T-helper 2 cell (primary cell): ENCODE results near the gene AADACL4.
"Not testable (repeated sequence)": the region's sequence is repeated elsewhere in the genome, so short reads cannot be mapped to it uniquely, and the experiment has no call there.

Experiments used
- DNase-seq, 5 experiments: peaks; one replicate each; pipeline versions ENCODE4 v3.0.0 to v3.0.0-alpha.2; 2012 to 2022

The AADACL4 gene

DNA sequence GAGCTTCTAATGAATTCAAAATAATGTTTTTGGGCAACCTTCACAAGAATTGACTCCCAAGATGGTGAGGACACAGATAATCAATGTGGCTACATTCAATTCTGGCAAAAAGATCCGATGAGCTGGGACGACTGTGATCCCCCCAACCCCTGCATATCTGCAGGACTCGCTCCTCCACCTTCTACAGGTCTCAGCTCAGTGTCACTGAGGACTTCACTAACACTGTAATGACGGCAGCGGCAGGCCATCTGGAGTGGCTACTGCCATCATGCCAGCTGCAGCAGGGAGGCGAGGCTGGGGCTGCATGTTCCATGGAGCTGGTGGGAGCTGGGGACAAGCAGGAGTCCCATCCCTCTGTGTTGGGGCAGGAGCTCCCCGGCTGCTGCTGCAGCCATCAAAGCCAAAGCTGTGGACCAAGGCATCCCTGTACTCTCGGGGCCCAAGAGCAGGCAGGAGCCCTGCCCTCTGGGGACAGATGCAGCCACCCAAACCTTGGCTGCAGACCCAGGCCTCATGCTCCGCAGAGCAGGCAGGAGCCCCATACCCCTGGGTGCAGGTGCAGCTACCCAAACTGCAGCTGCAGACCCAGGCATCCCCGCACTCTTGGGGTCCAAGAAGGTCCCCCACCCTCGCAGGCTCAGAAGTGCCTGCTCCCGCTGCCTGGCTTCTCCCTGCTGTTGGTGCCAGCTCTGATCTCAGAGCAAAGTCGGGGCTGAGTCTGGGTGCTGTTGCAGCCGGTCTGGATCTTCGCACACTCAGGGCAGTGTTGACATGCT, 13.7 kb upstream of the AADACL4 start:
- no peak for DNase-seq

DNA sequence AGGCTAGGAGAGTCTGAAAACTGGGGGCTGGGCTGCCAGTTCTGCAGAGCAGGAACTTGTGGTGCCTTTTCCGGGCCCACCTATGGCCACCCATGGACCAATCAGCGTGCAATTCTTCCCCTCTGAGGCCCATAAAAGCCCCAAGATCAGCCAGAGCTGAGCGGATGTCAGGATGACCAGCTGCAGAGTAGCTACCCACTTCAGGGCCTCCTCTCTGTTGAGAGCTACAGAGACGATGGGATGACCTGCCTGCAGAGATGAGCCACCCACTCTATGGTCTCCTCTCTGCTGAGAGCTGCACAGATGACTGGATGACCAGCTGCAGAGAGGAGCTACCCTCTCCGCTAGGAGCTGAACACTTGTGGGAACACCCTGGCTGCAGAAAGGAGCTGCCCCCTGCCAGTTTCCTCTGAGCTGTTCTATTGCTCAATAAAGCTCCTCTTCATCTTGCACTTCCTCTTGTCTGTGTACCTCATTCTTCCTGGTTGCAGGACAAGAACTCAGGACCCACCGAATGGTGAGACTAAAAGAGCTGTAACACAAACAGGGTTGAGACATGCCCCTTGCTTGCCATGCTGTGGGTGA, 12.8 kb upstream of the AADACL4 start:
- no peak for DNase-seq

DNA sequence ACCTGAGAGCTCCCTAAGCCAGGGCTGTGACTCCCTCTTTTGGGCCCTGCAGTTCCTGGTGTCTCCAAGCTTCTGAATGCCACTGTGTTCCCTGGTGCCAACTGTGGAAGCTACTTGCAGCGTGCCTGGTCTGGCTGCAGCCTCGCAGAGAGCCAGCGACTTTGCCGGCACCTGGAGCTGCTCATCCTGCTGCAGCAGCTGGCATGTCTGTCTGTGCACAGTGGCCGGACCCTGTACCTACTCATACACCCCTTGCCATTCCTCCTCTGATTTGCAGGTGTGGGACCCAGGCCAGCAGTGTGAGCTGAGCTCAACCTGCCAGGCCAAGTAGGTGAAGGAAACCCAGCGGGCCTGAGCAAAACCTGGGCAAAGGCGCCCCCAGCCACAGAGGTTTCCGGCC, 12.3 kb upstream of the AADACL4 start:
- no peak for DNase-seq

DNA sequence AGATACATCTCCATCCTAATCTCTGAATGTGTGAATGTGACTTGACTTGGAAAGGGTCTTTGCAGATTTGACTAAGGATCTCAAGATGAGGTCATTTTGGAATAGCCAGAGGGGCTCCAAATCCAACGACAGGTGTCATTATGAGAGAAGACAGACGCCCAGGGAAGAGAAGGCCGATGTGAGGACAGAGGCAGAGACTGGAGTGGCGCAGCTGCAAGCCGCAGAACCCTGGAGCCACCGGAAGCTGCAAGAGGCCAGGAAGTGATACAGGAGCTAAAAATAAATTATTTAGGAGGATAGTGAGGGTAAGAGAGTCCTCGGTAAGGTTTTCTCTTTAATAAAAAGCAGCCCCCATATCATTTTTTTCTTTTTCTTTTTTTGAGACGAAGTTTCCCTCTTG, 9.7 kb upstream of the AADACL4 start:
- DNase-seq: no peak

- no peak for DNase-seq
These were observed 9.1 kb upstream of the AADACL4 start for GRCh38 chr1:12634696-12635202.

GRCh38 chr1:12636098-12636950, 7.6 kb upstream of the AADACL4 start:
- DNase-seq: no peak

DNA sequence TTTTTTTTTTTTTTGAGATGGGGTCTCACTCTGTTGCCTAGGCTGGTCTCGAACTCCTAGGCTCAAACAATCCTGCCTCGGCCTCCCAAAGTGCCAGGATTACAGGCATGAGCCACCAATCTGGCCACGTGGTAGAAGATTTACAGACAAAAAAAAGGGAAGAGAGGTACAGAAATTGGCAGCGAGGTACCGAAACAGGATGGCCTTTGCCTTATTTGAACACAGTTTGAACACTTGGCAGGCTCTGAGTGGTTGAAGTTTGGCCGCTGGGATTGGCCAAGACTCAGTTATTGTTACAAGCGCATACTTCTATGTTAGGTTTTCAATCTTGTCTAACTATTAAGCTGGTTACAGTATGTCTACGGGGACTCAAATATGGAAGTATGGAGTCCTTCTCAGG, 6.2 kb upstream of the AADACL4 start:
- DNase-seq: no peak

GRCh38 chr1:12640237-12640957, 3.5 kb upstream of the AADACL4 start:
- no peak for DNase-seq

DNA sequence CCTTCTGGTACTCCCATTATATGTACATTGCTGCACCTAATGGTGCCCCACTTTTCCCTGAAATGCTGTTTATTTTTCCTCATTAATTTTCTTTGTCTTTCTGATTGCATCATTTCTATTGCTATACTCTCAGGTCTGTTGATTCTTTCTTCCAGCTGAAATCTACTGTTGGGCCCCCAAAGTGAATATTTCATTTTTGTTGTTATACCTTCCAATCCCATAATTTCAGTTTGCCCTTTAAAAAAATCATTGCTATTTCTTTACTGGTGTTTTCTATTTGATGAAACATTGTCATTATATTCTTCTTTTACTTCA, 3.0 kb upstream of the AADACL4 start:
- no peak for DNase-seq

DNA sequence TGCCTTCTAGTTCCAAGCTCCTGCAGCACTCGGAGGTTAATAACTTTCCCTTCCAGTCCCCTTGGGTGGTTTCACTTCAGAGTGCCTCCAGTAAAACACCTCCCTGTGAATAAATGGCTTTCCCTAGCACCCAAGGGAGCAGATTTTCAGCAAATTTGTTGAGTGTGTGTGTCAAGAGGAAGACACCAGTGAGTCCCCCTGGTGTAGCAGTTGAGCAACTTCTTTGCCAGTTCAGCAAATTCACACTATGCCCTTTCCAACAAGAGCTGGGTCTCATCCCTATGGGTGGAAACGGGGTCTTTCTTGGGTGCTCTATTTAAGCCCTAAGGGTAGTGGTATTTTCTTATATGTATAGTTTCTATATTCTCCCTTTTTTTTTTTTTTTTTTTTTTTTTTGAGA, 806 bp upstream of the AADACL4 start:
- DNase-seq: no peak

- DNase-seq: no peak
These were observed 352 bp downstream of the AADACL4 start for GRCh38 chr1:12644237-12644636.

DNA sequence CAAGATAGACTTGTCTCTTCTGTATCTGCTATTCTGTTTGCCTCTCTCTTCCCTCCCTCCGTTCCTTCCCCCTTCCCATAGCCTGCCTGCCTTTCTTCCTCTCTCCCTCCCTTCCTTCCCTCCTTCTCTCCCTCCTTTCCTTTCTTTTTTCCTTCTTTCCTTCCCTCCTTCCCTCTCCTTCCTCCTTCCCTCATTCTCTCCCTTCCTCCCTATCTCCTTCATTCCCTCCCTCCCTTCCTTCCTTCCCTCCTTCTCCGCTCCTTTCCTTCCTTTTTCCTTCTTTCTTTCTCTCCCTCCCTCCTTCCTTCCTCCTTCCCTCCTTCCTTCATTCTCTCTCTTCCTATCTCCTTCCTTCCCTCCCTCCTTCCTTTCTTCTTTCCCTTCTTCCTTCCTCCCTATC, 944 bp downstream of the AADACL4 start:
- DNase-seq: no peak

DNA sequence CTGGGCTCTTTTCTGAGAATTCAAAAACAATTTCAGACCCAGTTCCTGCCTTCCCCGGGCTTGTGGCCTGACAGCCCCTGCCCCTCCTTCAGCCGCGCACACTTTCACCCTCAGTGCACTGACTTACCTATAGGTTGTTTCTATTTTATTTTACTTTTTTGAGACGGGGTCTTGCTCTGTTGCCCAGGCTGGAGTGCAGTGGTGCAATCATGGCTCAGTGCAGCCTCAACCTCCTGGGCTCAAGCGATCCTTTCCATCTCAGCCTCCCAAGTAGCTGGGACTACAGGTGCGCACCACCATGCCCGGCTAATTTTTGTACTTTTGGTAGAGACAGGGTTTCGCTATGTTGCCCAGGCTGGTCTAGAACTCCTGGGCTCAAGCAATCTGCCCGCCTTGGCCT, 1.5 kb downstream of the AADACL4 start:
- DNase-seq: not testable (repeated sequence)

DNA sequence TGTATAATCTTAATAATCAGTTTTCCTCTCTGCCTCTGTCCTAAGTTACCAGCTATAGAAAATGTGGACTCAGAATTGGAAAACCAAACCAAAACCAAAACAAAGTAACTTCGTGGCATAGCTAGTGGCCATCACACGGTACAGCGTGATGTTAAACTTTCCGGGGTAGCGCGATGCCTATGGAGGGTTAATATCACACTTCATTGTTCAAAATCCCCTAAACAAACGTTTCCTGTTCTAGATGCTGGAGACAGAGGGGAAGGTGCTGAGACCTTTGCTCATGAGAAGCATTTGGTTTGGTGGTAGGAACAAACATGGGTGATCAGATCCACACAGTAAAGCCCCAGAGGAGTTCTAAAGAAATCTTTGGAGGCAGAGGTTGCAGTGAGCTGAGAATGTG, 4.9 kb downstream of the AADACL4 start:
- DNase-seq: no peak

- no peak for DNase-seq
These were observed 6.1 kb downstream of the AADACL4 start for GRCh38 chr1:12649971-12650421.

DNA sequence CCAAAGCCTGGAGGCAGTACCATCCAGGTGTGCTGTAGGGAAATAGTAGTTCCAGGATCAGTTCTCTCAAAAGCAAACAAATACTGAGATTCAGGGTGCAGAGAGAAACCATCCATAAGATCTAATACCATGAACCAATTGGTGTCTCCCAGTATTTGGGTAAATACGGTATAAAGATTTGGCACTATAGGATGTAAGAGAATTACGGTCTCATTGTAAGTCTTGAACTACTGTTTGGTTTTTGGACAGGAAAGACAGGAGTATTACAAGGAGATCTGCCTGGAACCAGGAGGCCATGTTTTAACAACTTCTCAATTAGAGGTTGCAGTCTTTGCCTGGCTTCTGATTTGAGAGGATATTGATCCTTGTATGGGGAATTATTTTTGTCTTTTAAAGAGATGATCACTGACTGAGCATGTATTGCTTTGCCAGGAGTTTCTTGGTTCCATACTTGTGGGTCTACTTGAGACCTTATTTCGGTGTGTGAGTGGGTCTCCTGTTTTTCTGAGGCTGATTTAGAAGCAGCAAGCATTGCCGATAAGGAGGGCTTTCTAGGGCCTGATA, 10.2 kb downstream of the AADACL4 start:
- no peak for DNase-seq

DNA sequence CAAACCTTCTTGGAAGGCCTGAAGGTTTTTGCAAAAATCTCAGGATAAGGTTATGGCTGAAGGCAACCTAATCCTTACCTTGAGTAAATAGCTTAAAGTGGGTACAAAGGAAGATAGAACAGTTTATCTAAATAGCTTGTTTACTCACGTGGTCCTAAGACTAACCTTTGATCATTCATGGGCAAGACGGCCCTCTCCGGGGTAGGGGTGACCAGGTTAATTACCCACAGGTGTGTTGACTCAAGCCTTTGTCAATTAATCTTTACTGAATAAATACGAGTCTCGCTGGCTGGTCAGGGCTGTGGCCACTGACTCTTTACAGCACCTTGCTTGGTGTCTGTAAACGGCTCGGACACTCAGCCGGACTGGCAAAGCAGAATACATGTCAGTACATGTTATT, 10.8 kb downstream of the AADACL4 start:
- no peak for DNase-seq

DNA sequence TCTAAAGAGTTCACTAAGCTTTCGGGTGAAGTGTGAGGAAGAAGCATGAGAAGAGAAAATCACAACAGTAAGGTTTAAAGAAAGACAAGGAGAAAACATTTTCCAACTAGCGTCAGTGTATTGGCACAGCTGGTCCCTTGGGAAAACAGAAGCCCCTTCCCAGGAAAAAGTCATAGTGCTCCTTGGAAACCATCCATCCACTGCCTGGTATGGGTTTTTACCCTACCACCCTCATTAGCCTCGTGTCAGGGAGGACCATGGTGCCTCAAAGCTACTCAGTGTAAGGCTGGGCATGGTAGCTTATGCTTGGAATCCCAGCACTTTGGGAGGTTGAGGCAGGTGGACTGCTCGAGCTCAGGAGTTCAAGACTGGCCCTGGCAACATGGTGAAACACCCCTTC, 12.7 kb downstream of the AADACL4 start:
- no peak for DNase-seq

DNA sequence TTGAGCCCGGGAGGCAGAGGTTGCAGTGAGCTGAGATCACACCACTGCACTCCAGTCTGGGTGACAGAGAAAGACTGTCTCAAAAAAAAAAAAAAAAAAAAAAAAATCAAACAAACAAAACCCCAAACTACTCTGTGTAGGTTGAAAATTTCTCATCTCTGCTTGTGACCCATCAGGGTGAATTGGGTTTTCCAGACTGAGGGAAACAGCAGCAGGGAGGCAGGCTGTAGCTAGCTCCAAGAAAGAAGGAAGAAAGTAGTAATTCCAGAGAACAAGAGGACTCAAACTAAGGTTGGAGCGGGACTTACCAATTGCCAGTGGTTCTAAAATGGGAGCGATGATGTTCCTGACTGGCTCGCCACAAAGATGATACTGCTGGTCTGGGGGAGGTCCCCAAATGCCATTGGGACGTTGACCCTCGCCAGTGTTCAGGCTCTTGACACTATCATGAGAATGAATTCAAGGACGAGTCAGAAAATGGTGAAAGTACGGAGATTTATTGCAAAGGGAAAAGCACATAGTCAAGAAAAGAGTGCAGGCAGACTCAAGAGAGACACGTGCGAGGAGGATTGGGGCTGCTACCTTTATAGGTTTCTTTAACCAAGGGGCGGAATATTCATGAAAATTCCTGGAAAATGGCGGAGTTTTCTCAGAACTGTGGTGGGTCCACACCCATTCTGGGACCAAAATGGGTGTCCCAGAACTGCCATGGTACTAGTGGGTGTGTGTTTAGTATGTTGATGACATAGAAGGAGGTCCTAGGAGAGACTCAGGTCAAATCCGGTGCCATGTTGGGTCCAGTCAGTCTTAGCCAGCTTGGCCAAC, 13.4 kb downstream of the AADACL4 start:
- DNase-seq: no peak

DNA sequence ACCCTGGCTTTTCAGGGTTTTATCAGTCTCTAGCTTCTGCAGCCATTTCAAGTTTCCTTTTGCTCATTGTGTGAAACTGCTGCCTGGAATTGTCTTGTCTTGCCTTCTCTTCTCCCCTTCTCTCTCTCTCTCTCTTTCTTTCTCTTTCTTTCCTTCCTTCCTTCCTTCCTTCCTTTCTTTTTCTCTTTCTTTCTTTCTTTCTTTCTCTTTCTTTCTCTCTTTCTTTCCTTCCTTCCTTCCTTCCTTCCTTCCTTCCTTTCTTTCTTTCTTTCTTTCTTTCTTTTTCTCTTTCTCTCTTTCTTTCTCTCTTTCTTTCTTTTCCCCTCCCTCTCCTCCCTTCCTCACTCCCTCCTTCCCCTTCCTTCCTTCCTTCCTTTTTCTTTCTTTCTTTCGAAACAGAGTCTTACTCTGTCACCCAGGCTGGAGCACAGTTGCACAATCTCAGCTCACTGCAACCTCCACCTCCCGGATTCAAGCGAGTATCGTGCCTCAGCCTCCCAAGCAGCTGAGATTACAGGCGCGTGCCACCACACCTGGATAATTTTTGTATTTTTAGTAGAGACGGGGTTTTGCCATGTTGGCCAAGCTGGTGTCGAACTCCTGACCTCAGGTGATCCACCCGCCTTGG, 14.1 kb downstream of the AADACL4 start:
- not testable (repeated sequence) for DNase-seq
